NOMO-1 treated with DMSO at 0.1 percent for 48 hours (cell line): ENCODE data around the gene SRSF2.
"Not testable (repeated sequence)": the region's sequence is repeated elsewhere in the genome, so short reads cannot be mapped to it uniquely, and the experiment has no call there.

Source experiments
- DNase-seq: peaks from one replicate; lab custom pipeline; 2025; ENCODE audit not compliant: unreplicated experiment; lab: John Stamatoyannopoulos, UW

The SRSF2 gene

DNA sequence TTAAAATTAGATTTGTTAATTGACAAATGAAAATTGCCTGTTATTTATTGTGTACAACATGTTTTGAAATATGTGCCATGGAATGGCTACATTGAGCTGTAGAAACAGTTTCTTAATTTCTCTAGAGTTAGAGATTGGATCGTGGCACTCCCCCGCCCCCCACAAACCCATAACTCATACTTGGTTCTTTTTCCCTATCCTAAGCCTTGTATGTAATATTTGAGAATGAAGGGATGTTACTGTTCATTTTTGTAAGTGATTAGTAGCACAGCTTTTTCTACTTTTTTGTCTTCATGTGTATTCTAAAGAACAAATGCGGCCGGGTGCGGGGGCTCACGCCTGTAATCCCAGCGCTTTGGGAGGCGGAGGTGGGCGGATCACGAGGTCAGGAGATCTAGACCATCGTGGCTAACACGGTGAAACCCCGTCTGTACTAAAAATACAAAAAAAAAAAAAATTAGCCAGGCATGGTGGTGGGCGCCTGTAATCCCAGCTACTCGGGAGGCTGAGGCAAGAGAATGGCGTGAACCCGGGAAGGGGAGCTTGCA, 2.5 kb upstream of the SRSF2 start:
- DNase-seq: not testable (repeated sequence)

DNA sequence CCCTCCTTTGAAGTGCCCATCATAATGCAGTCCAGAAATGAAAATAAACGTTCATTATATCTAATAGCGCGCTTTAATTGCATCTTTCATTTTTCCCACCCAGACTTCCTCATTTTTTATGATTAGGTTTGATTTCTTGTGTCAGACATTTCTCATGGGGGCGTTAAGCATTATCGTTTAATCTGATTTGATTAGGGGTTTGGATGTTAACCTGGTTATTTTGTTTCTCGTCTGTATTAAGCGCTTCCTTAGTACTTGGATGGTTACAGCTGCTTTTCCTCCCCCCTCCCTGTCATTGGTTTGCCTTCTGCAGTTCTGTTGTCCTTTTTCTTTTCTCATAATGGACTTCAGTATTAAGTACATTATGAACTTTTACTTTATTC, 1.3 kb upstream of the SRSF2 start:
- no peak for DNase-seq

DNA sequence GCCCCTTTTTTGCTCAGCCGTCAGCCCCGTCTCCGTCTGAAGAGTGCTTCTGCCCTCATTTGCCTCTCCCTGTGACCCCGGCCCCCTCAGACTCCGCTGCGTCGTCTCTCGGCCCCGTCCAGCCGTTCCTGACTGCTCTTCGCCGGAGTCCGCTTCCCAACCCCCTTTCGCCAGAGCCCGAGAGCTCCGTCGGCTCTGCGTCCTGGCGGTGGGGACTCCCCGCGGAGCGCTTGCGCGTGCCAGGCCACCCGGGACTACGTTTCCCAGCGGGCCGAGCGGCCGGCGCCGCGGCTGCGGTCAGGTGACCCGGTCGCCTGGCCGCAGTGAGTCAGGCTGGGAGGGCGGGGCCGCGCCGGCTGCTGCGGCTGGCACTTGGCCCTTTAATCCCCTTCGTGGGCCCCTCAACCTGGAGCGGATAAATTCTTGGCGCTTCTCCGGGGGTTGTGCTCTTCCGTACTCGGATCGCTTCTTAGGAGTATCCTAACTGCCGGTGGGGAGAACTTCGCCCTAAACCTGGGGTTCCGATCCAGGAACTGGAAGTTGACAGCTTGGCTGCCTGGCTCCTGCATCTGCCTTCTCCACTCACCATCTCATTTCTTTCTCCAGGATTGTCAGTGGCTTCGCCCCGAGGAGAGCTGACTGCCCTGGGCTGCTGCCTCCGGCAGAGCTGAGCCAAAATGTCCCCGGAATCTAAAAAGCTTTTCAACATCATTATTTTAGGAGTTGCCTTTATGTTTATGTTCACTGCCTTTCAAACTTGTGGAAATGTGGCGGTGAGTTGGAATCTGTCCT, 741 bp upstream of the SRSF2 start, which contains the start of gene MFSD11:
MFSD11 (plus strand) TSS at position 444 of the 792 bp plus-strand sequence; CDS start at position 678, 234 bp downstream.
- peak; percentile 94 for DNase-seq

DNA sequence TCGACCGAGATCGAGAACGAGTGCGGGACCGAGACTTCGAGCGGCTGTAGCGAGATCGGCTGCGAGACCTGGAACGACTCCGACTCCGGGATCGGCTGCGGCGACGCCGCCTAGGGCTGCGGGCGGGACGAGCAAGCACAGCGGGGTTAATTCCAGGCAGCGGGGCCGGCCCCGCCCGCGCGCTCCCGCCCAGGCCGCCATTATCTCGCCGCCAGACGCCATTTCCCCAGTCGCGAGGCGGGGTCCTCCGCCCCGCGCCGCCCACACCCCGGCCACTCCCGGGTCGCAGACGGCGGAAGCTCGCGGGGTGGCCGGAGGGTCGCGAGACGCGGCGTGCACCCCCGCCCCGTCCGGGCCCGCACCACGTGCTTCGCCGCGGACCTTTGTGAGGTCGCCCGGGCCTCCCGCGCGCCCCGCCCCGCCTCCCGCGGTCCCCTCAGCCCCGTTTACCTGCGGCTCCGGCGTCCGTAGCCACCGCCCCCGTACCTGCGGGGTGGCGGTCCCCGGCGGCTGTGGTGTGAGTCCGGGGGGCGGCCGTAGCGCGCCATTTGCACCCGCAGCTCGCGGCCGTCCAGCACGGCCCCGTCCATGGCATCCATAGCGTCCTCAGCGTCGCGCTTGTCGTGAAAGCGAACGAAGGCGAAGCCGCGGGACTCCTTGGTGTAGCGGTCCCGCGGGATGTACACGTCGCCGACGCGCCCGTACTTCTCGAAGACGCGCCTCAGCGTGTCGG, 616 bp downstream of the SRSF2 start:
- DNase-seq: peak; percentile 51

DNA sequence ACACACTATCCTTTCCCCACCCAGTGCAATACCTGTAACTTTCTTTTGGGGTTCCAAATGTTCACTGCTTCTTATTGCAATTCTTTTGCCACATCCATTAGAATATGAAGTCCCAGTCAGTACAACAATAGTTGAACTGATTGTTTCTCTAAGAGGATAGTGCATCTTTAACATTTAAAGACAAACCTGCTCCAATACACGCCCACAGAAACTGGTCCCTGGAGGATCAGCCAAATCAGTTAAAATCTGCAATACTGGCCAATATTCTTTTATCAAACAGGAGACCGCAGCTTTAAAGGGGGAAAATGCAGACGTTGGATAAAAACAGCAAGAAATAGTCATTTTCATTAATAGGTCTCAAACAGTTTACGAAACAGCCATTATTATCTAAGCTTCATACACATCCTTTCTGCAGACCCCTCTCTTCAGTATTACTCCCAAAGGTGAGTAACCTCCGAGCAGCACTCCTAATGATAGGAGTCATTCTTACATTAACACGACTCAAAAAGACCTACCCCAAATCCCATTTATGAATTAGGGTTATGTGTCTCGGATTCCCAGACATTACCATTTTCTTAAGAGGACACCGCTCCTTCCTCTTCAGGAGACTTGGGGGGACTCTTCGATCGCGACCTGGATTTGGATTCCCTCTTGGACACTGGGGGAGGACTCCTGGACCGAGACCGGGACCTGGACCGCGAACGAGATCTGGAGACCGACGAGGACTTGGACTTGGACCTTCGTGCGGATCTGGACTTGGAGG, 1.4 kb downstream of the SRSF2 start:
- no peak for DNase-seq

DNA sequence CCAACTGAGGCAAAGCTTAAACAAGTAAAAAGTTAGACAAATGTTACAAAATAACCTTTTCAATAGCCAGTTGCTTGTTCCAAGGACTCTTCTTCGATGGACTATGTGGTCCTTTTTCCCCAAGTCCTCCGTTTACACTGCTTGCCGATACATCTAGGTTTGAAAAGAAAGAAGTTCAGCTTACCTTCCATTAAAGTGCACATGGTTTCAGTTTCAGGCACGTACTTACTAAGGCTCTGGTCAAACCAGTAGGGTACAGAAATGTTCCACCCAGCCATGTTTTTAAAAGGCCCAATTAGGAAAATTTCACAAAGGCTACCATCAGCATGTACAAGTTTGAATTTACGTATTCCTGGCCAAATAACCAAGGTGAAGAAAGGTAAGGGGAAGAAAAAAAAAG, 2.1 kb downstream of the SRSF2 start:
- peak; percentile 35 for DNase-seq

DNA sequence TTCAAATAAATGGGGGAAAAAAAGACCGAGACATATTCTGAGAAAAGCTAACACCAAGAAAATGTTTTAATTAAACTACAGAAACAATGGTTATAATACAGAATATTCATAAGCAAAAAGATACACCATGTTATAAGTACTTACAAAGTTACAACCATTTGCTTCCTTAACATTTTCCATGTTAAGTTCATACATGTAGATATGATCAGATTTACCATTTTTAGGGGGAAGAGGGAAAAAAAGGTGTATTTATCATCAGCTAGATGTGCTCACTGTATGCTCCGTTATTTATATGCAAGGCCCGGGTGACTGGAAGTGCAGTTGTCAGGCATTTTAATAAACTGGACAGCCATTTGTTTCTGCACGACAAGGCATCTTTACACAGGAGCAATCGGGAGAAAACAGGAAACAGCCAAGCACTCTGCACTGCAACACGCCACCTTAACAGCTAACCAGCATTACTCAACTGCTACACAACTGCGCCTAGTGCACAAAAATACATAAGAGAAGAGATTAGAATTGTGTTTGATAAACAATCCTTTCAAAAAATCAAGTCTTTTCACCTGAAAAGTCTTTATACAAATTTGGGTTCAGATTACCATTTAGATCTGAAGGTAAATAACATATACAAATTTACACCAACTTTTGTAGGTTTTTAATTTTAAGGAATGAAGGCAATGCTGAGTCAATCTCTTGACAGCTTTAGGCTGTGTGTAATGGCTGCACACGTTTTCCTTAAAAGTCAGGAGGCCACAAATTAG, 2.9 kb downstream of the SRSF2 start:
- DNase-seq: peak; percentile 54

DNA sequence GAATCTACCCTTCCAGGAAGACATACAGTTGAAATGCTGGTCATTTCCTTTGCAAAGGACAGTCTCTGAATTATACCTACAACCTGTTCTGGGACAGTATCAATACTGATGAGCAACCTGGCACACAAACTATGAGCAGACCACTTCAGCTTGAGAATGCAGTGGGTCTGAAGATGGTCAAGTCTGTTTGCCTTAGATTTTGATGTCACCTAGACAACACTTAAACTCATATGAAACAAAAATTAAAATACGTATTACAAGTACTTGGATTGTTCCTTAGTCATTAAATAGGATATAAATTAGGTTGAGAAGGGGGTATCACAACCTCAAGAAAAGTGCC, 3.5 kb downstream of the SRSF2 start:
- DNase-seq: no peak

DNA sequence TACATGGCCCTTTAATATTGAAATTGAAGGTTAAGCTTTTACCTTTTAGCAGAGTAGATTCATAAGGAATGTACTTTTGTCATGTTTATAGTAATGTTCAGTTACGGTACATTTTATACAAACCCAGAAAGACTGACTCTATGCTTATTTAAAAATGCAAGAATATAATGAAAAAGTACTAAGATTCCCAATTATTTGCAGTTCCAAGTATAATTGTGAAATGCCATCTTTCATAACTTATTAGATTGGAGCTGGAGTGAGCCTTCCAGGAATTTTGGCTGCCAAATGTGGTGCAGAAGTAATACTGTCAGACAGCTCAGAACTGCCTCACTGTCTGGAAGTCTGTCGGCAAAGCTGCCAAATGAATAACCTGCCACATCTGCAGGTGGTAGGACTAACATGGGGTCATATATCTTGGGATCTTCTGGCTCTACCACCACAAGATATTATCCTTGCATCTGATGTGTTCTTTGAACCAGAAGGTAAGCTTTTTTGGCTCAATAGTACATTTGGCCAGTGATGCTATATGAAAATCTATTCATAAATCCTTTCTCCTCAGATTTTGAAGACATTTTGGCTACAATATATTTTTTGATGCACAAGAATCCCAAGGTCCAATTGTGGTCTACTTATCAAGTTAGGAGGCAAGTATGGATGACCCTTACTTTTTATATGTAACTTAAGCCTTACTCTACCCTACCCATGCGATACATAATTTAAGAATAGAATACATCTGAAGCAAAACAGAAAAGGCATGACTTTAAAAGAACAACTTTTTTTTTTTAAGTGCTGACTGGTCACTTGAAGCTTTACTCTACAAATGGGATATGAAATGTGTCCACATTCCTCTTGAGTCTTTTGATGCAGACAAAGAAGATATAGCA, 4.2 kb downstream of the SRSF2 start:
- DNase-seq: no peak

DNA sequence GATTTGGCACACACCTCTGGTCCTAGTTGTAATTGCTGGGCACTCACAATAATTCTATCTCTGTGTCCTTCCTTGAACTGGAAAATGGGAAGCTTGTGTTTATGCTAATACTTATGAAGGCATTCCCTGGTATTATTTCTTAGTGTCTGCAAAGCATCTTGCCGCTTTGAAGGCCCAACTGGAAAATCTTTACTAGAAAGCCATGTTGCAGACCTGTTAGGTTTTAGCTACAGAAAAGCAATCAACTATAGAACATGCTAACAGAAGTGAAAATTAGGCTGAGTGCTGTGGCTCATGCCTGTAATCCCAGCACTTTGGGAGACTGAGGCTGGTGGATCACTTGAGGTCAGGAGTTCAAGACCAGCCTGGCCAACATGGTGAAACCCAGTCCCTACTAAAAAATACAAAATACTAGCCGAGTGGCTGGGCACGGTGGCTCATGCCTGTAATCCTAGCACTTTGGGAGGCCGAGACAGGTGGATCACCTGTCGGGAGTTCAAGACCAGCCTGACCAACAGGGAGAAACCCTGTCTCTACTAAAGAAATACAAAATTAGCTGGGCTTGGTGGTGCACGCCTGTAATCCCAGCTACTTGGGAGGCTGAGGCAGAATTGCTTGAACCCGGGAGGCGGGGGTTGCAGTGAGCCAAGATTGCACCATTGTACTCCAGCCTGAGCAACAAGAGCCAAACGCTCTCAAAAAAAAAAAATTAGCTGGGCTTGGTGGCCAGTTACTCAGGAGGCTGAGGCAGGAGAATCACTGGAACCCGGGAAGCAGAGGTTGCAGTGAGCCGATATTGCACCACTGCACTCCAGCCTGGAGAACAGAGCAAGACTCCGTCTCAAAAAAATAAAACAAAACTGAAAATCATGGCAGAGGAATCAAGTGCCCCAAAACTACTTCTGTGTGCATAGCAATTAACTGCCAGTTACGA, 5.1 kb downstream of the SRSF2 start:
- DNase-seq: not testable (repeated sequence)

DNA sequence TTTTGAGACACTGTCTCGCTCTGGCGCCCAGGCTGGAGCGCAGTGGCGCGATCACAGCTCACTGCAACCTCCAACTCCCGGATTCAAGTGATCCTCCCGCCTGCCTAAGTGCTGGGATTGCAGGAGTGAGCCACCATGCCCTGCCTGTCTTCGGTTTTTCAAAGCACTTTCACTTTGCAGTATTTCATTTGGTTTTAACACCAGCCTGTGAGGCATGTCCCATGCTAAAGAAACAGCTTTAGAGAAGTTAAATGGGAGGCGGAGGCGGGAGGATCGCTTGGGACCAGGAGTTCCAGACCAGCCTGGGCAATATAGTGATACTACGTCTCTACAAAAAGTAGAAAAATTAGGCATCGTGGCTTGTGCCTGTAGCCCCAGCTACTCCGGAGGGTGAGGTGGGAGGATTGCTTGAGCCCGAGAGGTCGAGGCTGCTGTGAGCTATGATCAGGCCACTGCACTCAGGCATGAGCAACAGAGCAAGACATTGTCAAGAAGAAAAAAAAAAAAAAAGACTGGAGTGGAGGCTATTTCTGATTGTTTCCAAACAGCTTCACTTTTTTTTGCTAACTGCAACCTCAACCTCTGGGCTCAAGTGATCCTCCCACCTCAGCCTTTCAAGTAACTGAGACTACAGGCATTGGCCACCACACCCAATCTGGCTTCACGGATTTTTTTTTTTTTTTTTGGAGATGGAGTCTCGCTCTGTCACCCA, 9.2 kb downstream of the SRSF2 start:
- DNase-seq: no peak

DNA sequence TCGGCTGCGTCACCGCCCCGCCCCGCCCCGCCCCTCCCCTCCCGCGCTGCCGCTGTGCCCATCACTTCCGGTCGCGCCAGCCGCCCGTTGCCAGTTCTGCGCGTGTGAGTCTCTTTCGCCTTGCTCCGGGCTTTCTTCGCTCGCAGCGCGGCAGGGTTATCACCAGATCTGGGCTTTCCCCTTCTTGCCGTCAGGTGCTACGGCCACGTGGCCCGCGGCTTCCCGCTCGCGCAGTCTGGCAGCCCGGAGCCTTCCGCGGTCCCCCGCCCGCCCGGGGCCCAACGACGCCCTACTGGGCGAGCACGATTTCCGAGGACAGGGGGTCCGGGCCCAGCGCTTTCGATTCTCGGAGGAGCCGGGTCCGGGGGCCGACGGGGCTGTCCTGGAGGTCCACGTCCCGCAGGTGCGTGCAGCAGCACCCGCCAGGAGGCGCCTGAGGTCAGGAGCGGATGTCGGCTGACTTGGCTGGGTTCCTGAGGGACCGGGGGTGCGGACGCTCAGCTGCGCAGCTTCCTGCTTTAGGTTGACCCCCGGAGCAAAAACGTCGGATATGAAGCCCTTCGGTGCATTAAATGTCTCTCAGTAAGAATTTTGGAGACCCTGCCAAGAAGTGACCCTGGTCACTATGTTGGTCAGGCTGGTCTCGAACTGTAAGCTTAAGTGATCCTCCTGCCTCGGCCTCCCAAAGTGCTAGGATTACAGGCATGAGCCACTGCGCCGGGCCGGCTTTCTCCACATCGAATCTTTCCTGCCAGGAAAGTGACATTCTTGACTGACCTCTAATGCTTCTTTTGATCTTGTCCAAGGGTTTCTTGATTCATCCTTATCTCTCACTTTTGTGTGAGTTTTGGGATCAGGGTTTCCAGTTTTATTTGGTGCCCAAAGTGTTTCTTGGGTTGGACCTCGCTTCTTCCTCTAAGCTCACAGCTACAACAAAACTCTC, 10.1 kb downstream of the SRSF2 start, which contains the start of gene METTL23:
METTL23 (plus strand) TSS at position 64 of the 943 bp plus-strand sequence. CDS start 2,872 bp downstream, outside the sequence.
- peak; percentile 51 for DNase-seq

DNA sequence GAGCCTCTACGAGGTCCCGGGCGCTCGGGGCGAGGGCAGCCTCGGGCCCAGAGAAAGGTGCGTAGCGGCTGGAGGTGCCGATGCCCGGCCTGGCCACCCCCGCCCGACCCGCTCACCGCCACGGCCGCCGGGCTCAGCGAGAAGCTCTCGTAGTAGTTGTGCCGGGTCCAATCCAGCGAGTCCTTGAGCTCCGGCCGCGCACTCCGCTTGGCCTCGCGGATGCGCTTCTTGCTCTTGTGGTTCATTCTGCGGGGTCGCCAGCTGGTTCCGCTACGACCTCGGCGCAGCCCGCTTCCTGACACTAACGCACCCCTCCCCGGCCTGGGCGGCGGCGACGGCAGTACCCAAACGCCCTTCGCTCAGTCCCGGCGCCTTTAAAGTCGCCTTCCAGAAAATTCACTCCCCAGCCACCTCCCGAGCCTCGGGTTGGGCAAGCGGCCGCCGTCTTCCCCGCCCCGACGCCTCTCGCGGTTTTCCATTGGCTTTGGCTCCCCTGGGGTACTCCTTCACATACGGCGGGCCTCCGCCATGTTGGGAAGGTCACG, 10.8 kb downstream of the SRSF2 start, which contains the start of gene JMJD6:
JMJD6 (minus strand) TSS at position 376 of the 545 bp plus-strand sequence; CDS start at position 245, 131 bp downstream.
- DNase-seq: peak; percentile 98

DNA sequence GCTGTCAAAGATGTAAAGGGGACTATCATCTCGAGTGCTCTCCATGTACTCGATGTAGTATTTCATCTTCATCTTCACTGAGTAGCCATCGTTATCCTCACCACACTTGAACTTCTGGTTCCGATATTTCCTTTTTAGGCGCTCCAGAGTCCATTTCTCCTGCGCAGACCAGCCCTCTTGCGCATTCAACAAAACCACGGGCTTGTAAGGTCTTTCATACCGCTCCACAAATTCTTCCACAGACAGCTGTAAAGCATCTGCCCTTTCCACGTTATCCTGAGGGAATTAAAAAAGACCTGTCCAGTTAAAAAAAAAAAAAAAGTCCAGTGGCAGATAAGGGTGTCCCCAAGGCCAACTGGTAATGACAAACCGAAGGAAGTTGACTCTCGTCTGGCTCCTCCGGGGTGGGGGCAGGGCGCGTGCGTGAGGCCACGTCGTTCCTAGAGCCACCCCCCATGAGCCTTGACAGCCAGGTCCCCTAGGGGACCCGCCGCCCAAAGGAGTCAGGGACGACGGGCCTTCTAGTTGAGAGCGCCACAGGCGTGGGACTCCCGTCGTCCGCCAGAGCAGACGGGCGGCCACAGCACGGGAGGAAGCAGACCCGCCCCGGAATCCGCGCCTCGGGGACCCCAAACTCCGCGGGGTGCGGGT, 11.4 kb downstream of the SRSF2 start:
- peak; percentile 52 for DNase-seq

DNA sequence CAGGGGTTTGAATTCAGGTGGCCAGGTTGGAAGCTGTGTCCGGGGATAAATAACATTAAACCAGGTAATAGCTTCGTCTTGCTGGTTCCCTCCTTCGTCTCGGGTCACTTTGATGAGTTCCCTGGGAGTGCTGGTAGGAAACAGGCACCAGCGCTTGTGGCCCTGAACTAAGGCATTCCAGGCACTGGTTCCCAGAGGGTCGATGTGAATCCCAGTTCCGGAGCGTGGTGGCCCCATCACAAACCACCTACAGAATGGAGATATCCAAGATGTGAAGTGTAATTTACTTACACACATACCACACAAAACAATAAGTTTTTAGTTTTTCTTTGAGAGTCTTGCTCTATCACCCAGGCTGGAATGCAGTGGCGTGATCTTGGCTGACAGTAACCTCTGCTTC, 13.3 kb downstream of the SRSF2 start:
- no peak for DNase-seq

DNA sequence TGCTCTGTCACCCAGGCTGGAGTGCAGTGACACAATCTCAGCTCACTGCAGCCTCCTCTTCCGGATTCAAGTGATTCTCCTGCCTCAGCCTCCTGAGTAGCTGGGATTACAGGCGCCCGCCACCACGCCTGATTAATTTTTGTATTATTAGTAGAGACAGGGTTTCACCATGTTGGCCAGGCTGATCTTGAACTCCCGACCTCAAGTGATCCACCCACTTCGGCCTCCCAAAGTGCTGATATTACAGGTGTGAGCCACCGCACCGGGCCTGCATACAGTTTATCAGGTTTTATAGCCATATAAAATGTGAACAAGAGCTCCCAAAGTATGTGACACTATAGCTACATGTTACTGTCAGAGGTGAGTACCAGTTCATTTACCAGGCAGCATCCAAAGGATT, 14.2 kb downstream of the SRSF2 start:
- DNase-seq: not testable (repeated sequence)
